Activated CD4-positive, alpha-beta T cell treated with anti-CD3 and anti-CD28 coated beads, Interleukin-2, amount 50 U/mL, for 4 hours (primary cell): ENCODE data around the gene SLC34A3.
A peak's percentile ranks its signal among the peaks of the same experiment; 100 is the strongest.

Source experiments
- DNase-seq, 2 experiments: peaks; one replicate each; pipeline ENCODE4 v3.0.0-alpha.2; 2020

SLC34A3 gene

DNA sequence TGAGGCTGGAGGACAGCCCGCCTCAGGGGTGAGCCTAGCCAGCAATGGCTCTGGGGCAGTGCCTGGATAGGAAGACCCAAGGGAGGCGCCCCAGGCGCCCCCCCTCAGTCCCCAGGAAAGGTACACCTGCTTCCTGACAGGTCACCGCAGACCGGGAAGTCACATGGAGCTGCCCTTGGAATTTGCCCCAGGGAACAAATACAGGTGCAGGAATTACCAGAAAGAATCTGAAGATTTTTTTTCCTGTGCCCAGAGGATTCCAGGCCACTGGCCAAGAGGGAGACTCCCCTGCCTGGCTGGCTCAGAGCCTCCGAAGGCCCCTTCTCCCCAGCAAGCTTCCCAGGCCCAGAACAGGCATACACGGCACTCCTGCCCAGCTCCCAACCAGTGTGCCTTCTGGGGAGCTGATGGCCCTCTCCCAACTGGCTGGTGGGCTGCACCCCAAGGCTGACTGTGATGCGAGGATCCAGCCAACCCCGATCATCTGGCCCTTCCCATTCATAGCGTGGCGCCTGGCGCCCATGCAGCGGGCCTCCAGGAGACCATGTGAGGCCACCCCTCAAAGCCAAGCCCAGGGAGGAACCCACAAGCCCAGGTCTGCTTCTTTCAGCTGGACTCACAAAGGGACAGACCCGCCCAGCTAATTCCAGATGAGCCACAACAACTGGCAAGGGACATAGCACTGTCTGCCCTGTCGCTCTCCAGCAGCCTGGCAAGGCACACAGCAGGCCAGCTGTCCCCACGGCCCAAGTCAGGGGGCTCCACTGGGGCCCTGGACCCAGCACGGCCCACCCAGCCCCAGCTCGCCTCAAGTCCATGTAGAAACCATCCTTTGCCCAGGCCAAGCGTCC lies 32.4 kb upstream of the SLC34A3 start:
- DNase-seq = no peak

DNA sequence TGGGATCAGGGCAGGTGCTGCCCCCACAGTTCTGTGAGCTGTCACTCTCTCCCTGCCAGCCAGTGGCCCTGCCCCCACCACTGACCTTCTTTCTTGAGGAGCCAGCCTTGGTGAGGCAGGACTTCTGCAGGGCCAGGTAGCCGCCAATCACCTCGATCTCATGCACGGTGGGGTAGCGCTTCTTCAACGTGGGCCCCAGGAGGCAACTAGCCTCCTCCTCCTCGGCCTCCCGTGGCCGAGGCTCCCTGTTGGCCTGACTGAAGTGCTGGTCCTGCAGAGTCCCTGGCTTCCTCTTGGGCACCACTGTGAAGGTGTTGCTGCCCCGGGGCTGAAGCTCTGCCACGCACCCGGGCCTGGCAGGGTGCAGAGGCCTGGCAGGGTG lies 31.8 kb upstream of the SLC34A3 start:
- DNase-seq = no peak

DNA sequence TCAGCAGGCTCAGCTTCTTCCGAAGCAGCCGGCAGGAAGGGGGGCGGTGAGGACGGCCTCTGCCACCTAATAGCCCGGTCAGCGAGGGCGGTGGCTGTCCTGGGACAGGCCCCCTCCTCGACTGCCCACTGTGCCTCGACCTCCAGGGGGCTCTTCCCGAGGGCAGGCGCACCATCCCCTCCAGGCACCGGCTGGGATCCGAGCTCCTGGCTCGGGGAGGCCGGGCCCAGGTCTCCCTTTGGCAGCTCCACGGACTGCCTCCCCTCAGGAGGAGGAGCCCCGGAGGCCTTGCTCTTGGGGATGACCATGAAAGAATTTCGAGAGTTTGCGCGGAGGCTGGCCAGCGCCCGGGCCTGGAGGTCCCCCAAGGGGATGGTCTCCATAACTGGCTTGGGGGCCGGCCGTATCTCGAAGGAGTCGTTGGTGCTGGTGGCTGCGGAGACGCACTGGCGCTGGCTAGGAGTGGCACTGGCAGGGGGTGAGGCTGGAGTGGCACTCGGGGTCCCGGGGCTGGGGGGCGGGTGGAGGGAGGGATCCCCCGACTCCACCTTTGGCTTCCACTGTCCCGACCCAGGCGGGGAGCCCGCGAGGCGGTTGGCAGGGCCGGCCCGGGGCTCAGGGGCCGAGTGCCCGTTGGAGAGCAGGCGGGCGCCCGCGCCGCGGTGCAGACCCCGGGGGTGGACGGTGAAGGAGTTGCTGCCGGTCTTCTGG lies 31.1 kb upstream of the SLC34A3 start:
- DNase-seq = no peak

DNA sequence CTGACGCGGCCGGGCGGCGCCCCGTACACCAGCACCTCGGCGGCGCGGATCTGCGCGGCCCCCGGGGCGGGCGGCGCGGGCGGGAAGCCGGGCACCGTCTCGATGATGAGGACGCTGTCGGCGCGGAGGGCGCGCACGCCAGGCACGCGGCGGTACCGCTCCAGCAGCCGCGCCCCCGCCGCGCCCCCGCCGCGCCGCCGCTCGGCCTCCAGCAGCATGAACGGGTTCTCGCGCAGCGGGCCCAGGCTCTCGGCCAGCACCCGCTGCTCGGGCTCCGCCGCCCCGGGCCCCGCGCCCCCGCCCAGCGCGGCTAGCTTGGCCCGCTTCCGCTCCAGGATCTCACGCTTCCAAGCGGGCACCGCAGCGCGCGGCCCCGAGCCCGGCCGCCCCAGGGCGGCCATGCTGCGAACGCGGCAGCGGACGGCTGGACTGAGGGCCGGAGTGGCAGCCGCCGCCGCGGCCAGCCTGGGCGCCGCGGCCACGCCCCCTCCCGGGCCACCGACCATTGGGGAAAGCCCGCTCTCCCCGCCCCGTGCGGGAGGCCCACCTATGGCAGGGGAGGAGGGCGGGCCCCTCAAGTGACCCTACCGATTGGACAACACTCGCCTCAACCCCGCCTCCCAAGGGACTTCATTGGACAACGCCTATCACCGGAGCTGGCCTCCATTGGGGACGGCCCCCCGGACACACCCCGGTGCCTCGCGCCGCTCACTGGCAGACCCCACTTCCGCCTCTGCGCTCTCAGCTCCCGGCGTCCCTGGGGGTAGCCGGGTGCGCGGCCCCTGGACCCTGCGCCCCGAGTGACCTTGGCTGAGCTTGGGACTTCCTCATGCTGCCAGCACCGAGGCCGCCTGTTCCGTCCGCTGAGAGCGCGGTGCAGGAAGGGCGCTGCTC lies 30.1 kb upstream of the SLC34A3 start, which contains the start of gene TPRN:
Gene TPRN (minus strand): TSS at position 431 of the 894 bp plus-strand sequence. CDS start 30 bp downstream, at position 401.
- DNase-seq = peak; percentile 98 to 99

DNA sequence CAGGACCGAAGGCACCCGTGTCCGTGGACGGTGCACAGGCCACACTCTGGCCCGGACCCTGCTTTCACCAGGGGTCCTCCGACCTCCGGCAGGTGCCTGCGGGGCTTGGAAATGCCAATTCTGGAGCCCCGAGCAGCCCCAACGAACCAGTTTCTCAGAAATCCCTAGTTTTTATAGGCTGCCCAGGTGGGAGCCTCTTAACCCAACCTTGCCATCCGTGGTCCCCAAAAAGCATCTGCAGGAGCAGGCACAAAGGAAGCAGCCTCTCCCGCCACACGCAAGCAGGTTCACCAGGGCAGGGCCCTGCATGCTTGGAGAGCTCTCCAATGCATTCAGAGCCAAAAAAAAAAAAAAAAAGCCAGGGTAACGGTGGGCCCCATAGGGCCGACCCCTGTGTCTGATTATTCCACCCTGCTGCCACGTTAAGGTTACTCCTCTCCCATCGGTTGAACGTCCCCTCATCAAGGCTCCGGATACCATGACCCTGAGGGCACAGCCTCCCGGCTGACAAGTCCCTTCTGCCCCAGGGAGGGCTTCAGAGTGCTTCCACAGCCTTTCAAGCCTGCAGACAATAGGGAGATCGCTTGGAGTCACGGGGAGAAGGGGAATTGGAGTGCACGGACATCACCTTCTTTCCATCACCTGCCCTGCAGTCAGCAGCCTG lies 29.4 kb upstream of the SLC34A3 start:
- no peak for DNase-seq

DNA sequence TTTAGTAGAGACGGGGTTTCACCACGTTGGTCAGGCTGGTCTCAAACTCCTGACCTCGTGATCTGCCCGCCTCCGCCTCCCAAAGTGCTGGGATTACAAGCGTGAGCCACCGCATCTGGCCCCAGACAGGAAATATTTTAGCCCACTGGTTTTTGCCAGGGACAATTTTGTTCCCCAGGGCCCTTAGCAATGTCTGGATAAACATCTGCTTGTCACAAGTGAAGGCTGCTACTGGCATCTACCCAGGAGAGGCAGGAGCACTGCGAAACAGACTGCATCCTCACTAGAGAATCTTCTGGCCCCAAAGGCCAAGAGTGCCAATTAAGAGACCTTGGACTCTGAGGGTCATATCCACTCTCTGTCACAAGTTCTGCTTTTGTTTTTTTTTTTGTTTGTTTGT lies 27.7 kb upstream of the SLC34A3 start:
- no peak for DNase-seq

DNA sequence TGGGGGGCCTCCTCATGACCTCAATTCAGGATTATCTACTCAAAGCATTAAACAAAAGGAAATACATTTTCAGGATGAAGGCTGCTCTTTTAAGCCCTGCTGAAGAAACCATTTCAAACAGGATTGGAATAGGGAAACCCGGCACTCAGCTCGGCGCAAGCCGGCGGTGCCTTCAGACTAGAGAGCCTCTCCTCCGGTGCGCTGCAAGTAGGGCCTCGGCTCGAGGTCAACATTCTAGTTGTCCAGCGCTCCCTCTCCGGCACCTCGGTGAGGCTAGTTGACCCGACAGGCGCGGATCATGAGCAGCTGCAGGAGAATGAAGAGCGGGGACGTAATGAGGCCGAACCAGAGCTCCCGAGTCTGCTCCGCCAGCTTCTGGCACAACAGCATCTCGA lies 26.0 kb upstream of the SLC34A3 start:
- no peak for DNase-seq

DNA sequence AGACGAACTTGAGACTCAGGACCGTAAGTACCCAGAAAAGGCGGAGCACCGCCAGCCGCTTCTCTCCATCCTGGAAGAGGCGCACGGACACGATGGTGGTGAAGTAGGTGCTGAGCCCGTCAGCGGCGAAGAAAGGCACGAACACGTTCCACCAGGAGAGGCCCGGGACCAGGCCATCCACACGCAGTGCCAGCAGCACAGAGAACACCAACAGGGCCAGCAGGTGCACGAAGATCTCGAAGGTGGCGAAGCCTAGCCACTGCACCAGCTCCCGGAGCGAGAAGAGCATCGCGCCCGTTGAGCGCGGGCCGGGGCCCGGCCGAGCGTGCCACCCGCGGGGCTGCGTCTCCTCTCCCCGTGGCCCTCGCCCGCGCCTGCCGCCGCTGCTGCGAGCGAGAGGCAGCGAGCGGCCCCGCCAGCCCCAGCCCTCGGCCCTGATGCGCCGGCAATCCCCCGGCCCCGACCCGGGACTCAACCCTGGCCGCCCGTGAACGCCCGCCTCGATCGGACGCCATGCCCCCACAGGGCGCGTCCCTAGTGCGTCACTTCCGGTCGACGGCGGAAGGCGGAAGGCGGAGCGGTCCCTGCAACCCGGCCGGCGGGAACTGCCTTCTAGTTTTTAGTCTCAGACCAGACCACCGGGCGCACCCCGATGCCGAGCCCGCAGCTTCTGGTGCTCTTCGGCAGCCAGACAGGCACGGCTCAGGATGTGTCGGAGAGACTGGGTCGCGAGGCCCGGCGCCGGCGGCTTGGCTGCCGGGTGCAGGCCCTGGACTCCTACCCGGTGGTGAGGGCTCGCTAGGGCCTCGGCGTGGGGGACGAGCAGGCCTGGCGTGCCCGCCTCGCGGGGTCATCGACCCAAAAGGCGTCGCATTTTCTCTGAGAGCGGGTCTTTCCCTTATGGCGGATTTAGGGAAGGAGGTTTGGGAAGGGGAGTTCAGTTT lies 25.3 kb upstream of the SLC34A3 start, which contains the start of the genes NDOR1 and TMEM203:
Gene NDOR1 (plus strand): TSS at position 575 of the 944 bp plus-strand sequence. CDS start 78 bp downstream, at position 653.
Gene TMEM203 (minus strand): TSS at position 523 of the 944 bp plus-strand sequence. CDS start 234 bp downstream, at position 289.
- DNase-seq = peak; percentile 87 to 88

DNA sequence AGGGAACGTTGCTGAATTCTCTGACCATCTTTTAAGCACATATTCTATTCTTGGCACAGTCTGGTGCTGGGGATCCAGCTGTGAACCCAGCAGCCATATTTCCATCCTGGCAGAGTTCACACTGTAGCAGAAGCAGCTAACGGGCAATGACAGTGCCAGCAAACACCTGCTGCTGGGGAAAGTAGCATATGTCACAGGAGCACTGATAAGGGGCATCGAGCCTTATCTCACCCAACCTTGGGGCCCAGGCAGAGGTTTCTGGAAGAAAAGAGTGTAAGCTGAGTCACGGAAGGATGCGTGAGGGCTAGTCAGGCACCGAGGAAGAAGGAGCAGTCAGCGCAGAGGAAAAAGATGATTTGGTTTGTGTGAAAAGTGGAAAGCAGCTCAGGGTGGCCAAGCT lies 24.1 kb upstream of the SLC34A3 start:
- no peak for DNase-seq

DNA sequence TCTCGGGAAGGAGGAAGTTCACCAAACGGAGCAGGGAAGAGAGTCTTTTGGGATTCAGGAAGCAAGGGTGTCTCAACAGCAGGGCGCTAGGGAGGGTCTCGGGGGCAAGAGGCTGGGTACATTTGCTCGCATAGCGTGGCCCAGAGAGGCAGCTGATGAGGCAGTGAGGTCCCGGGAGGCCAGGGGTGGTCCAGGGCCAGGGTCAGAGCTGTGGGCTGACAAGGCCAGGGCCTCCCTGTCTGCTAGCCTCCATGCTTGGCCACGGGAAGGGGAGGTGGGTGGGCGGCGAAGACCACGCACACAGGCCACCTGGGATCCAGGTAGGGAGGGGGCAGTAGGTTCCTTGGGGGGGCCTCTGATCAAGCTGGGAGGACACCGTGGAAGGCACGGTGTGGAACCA lies 19.2 kb upstream of the SLC34A3 start:
- DNase-seq = no peak

DNA sequence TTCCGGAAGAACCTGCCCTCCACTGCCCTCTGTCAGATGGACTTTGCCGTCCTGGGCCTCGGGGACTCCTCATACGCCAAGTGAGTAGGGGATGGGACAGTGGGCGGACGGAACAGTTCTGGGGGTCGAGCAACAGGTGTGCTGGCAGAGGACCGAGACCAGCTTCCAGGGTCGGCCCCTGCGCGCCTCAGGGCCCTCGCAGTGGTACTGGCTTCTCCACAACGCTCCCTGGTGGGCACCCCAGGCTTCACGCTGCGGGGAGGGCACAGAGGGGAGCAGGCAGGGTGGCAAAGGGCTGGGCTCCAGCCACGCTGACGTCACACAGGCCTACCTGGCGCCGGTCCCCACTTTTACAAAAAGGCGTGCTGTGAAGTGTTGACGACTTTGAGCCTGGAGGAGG lies 18.2 kb upstream of the SLC34A3 start:
- DNase-seq = no peak

DNA sequence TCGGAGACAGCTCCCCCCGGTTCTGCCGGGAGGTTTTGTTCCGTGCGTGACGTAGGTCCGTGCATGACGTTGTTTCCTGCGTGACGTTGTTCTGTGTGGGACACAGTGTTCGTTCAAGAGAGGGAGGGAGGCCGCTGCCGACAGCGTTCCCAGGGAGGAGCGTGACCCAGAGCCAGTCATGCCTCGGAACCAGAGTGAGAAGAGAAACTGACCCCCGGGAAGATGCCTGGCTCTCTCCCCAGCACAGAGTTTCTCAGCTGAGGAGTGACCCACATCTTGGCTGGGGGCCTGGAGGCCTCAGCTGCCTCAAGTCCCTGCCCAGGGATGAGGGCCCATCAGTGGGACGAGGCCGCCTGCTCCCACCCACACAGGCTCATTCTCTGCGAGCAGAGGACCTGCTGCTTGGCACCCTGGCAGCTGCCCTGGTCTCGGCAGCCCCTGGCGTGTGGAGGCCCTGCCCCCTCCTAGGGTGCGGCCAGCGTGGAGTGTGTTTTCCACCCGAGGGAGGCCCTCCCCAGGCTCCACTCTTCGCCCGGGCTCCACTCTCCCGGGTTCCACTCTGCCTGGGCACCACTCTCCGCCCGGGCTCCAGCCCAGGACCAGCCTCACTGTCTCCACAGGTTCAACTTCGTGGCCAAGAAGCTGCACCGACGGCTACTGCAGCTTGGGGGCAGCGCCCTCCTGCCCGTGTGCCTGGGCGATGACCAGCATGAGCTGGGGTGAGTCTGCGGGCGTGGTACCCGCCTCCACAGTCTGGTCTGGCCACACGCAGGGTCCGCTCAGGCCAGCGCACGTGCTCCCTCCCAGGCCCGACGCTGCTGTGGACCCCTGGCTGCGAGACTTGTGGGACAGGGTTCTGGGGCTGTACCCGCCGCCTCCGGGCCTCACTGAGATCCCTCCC lies 17.3 kb upstream of the SLC34A3 start:
- DNase-seq = no peak

DNA sequence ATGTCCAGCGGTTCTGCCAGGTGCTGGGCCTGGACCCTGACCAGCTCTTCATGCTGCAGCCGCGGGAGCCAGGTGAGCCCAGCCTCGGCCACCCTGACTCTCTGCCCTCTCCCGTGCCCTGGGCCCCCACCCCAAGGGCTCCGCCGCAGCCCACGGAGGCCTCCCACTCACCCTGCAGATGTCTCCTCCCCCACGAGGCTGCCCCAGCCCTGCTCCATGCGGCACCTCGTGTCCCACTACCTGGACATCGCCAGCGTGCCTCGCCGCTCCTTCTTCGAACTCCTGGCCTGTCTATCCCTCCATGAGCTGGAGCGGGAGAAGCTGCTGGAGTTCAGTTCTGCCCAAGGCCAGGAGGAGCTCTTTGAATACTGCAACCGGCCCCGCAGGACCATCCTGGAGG lies 16.1 kb upstream of the SLC34A3 start:
- no peak for DNase-seq

DNA sequence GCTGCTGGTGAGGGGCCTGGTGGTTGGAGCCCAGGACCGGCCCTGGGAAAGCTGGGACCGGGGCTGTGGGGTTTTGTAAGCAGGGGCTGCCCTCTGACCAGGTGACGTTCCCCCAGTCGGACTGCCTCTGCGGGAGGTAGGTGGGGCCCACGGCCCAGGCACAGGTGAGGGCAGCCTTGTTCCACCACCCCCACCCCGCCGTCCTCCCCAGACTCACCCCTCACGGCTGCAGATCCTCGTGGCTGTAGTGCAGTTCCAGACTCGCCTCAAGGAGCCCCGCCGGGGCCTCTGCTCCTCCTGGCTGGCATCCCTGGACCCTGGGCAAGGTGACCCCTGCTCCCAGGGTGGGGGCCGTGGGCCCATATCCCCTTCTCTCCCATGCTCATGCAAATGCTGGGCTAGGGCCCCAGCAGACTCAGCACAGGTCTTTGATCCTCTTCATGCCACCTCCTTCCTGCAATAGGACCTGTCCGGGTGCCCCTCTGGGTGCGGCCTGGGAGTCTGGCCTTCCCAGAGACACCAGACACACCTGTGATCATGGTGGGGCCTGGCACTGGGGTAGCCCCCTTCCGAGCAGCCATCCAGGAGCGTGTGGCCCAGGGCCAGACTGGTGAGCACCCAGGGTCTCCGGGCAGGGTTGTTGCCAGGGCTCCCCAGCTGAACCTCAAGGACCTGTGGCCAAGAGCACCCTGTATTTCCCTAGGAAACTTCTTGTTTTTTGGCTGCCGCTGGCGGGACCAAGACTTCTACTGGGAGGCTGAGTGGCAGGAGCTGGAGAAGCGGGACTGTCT lies 15.3 kb upstream of the SLC34A3 start:
- no peak for DNase-seq

DNA sequence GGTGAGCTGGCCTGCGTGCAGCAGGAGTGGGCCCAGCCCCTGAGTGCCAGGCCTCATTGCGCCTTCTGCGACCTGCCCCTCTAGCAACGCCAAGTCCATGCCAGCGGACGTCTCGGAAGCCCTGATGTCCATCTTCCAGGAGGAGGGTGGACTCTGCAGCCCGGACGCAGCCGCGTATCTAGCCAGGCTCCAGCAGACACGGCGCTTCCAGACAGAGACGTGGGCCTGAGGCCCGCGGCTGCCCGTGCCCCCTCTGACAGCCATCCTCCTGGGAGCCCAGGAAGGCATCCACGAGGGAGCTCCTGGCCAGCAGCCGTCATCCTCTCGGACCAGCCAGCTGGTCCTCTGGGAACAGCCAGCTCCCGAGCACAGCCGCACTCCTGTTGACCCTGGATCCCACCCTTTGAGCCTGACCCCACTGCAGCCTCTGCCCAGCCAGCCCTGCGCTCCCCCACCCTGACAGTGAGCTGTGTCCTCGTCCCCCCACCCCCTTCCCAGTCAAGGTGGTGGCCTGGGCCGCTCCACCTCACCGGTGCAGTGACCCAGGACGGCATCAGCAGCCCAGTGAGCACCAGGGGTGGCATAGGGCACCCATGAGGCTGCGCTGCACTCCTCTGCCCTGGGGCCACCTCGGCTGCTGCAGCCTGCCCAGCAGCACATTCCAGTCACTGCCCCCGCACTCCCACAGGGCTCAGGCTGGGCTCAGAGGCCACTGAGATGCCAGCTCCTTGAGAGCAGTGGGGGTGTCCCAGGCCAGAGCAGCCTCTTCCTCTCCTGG lies 14.3 kb upstream of the SLC34A3 start:
- DNase-seq = no peak

DNA sequence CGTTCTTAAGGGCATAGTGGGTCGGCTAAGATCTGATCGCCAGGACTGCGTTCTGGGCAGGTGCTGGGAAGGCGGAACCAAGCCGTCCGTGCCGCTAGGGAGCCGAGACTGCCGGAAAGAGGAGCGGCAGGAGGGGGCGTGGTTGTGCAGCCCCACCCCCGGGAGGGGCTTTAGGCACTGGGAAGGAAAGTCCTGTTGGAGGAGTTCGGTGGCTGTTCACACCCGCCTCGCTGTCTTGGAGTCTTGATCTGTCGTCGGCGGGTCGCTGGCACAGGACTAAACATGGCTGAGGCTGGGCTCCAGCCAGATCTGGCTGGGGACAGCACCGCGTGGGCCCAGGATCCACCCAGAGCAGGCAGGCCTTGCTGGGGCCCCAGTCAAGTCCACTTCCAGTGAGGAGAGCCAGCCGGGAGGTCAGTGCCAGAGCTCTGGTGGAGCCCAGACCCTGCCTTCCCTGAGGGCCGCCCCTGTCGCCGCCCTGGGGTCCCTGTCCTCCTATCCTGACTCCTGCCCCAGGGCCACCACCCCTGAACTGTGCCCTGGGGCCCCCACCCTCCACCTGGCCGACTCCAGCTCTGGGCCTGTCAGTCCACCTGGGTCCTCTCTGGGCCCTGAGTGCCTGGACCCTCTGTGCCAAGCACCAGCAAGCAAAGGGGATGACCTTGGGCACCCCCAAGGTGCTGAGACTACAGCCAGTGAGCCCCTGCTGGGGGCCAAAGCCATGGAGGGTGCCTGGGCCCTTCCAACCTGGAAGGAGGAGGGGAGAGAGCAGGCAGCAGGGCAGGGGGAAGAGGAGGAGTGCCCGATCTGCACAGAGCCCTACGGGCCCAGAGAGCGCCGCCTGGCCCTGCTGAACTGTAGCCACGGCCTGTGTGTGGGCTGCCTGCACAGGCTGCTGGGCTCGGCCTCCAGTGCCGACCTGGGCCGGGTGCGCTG lies 13.2 kb upstream of the SLC34A3 start:
- no peak for DNase-seq

DNA sequence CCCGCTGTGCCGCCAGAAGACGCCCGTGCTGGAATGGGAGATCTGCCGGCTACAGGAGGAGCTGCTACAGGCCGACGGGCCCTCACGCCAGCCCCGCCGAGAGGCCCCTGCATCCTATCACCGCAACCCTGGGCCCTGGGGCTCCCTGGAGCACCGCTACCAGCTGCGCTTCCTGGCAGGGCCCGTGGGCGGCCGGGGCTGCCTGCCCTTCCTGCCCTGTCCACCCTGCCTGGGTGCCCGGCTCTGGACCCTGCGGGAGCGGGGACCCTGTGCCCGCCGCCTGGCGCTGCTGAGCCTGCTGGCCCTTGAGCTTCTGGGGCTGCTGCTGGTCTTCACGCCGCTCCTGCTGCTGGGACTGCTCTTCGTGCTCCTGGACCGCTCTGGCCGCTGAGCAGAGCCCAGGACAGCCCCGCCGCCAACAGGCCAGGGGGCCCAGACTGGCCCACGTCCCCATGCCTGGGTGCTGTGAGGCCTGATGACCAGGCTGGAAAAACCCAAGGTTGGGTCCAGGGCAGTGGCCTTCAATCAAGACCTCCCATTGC lies 12.4 kb upstream of the SLC34A3 start:
- no peak for DNase-seq
